ENCODE results near the gene DPY19L3. TPM values are rescaled to one million over a fixed set of nuclear protein-coding genes. Genes with fewer than 3 reads are reported as not detected.
A peak's percentile ranks its signal among the peaks of the same experiment; 100 is the strongest.

DPY19L3 gene
- total and polyA plus RNA-seq, 8 donors: 31.5 to 79.9 (median 67.0) TPM

- H3K27ac ChIP-seq: no peak overlapping the region
- peaks cover 0 to 30% of the 10 kb centered on the region in 2 donors for H3K4me1 ChIP-seq
- ATAC-seq (no peak), DNase-seq (no peak)
- intact Hi-C loops (cut with DNase I): no loop called here
- peaks cover 4 to 66% of the 10 kb centered on the region in 2 donors for H3K36me3 ChIP-seq
- no peak for TF ChIP-seq CTCF (IDR thresholded peaks at IDR 0.05)
- H3K9me3 ChIP-seq: no peaks in the 10 kb centered on the region
- peaks cover 0 to 74% of the 10 kb centered on the region in 2 donors for H3K27me3 ChIP-seq
- no peak overlapping the region for H3K4me3 ChIP-seq
These were observed 46.0 kb upstream of the DPY19L3 start for GRCh38 chr19:32359581-32359980.

- H3K36me3 ChIP-seq: peaks cover 4 to 61% of the 10 kb centered on the region in 2 donors
- DNase-seq (peak in 1 of 4 donors; percentile 37), ATAC-seq (no peak)
- H3K27ac ChIP-seq: no peak overlapping the region
- no peak for TF ChIP-seq CTCF (IDR thresholded peaks at IDR 0.05)
- intact Hi-C loops (cut with DNase I): no loop called here
- peaks cover 0 to 17% of the 10 kb centered on the region in 2 donors for H3K4me1 ChIP-seq
- H3K4me3 ChIP-seq: no peak overlapping the region
- no peaks in the 10 kb centered on the region for H3K9me3 ChIP-seq
- H3K27me3 ChIP-seq: peaks cover 0 to 56% of the 10 kb centered on the region in 2 donors
These were observed 43.8 kb upstream of the DPY19L3 start for GRCh38 chr19:32361574-32362317.

GRCh38 chr19:32362318-32362691 lies 43.3 kb upstream of the DPY19L3 start:
- ATAC-seq: no peak
- DNase-seq: no peak
- intact Hi-C loops (cut with DNase I): no loop called here
- TF ChIP-seq CTCF (IDR thresholded peaks at IDR 0.05): no peak
- peaks cover 0 to 53% of the 10 kb centered on the region in 2 donors for H3K27me3 ChIP-seq
- H3K4me1 ChIP-seq: peaks cover 0 to 17% of the 10 kb centered on the region in 2 donors
- H3K9me3 ChIP-seq: no peaks in the 10 kb centered on the region
- H3K4me3 ChIP-seq: no peak overlapping the region
- H3K27ac ChIP-seq: peak overlapping the region in 1 of 2 donors; percentile 1
- peaks cover 0 to 61% of the 10 kb centered on the region in 2 donors for H3K36me3 ChIP-seq

GRCh38 chr19:32363175-32363574 lies 42.4 kb upstream of the DPY19L3 start:
- Histone ChIP-seq H3K27me3 (peaks cover 0 to 57% of the 10 kb centered on the region in 2 donors), H3K9me3 (no peaks in the 10 kb centered on the region), H3K27ac (peak overlapping the region; percentile 1 to 37), H3K4me1 (peaks cover 0 to 17% of the 10 kb centered on the region in 2 donors), H3K36me3 (peaks cover 0 to 56% of the 10 kb centered on the region in 2 donors), H3K4me3 (no peak overlapping the region)
- ATAC-seq: peak; percentile 88
- TF ChIP-seq CTCF (IDR thresholded peaks at IDR 0.05): no peak
- peak in 2 of 4 donors; percentile 42 to 78 for DNase-seq
- intact Hi-C loops (cut with DNase I): no loop called here

GRCh38 chr19:32363632-32364031 lies 41.9 kb upstream of the DPY19L3 start:
- peaks cover 0 to 54% of the 10 kb centered on the region in 2 donors for H3K27me3 ChIP-seq
- DNase-seq (no peak), ATAC-seq (peak; percentile 13)
- H3K36me3 ChIP-seq: peaks cover 0 to 54% of the 10 kb centered on the region in 2 donors
- intact Hi-C loops (cut with DNase I): no loop called here
- H3K4me1 ChIP-seq: peaks cover 0 to 17% of the 10 kb centered on the region in 2 donors
- no peak overlapping the region for H3K4me3 ChIP-seq
- peak overlapping the region in 1 of 2 donors; percentile 37 for H3K27ac ChIP-seq
- no peak for TF ChIP-seq CTCF (IDR thresholded peaks at IDR 0.05)
- H3K9me3 ChIP-seq: no peaks in the 10 kb centered on the region

Data from left lung (tissue), 10 donors.